MM.1S (cell line): Measurements from ENCODE around the gene PIMREG.

ENCODE experiments used
- DNase-seq: peaks from one replicate; pipeline ENCODE4 v3.0.0-alpha.2; 2015
- H2AFZ ChIP-seq: fragments of 300-600 bp; sonication (generic); 2 replicates; pipeline ENCODE4 v1.6.0; 2016; ENCODE audit warnings: antibody characterized with exemption, low read length
- H3F3A ChIP-seq: fragments of 300-600 bp; sonication (generic); 2 replicates; pipeline ENCODE4 v1.6.1; 2016; ENCODE audit warnings: mild to moderate bottlenecking, antibody characterized with exemption, low read length, moderate library complexity, mixed read lengths; ENCODE audit not compliant: insufficient read depth
- H3K27ac ChIP-seq: fragments of 300-600 bp; sonication (generic); 2 replicates; pipeline ENCODE4 v1.5.1; 2016; ENCODE audit warnings: mild to moderate bottlenecking, low read length
- H3K27me3 ChIP-seq: fragments of 300-600 bp; sonication (generic); replicated peaks from 2 replicates; pipeline ENCODE4 v1.6.0; 2016; ENCODE audit warnings: low read length; ENCODE audit not compliant: insufficient read depth
- H3K36me3 ChIP-seq: fragments of 300-600 bp; sonication (generic); replicated peaks from 2 replicates; pipeline ENCODE4 v1.6.1; 2016; ENCODE audit warnings: mild to moderate bottlenecking, low read length, mixed read lengths; ENCODE audit not compliant: insufficient read depth
- H3K4me1 ChIP-seq: fragments of 300-600 bp; sonication (generic); 2 replicates; pipeline ENCODE4 v1.6.1; 2016; ENCODE audit warnings: low read length, mixed read lengths
- H3K4me2 ChIP-seq: fragments of 300-600 bp; sonication (generic); 2 replicates; pipeline ENCODE4 v1.6.0; 2016; ENCODE audit warnings: low read depth, low read length
- H3K4me3 ChIP-seq: fragments of 300-600 bp; sonication (generic); 2 replicates; pipeline ENCODE4 v1.5.1; 2016; ENCODE audit warnings: low read length, mixed read lengths
- H3K79me2 ChIP-seq: fragments of 300-600 bp; sonication (generic); 2 replicates; pipeline ENCODE4 v1.6.1; 2016; ENCODE audit warnings: mixed run types, low read length, mixed read lengths
- H3K9ac ChIP-seq: fragments of 300-600 bp; sonication (generic); 2 replicates; pipeline ENCODE4 v1.6.1; 2016; ENCODE audit warnings: low read length, mixed read lengths
- H3K9me2 ChIP-seq: fragments of 300-600 bp; sonication (generic); replicated peaks from 2 replicates; pipeline ENCODE4 v1.6.1; 2016; ENCODE audit warnings: mild to moderate bottlenecking, low read length, mixed read lengths; ENCODE audit not compliant: insufficient read depth
- H3K9me3 ChIP-seq: fragments of 300-600 bp; sonication (generic); replicated peaks from 2 replicates; pipeline ENCODE4 v1.6.1; 2016; ENCODE audit warnings: mild to moderate bottlenecking, low read length, mixed read lengths; ENCODE audit not compliant: insufficient read depth
- H4K20me1 ChIP-seq: fragments of 300-600 bp; sonication (generic); 2 replicates; pipeline ENCODE4 v1.6.1; 2016; ENCODE audit warnings: mild to moderate bottlenecking, low read length, moderate library complexity, mixed read lengths; ENCODE audit not compliant: insufficient read depth
- EZH2 ChIP-seq: fragments of 300-600 bp; sonication (generic); optimal IDR thresholded peaks from 2 replicates; pipeline ENCODE3; 2017; ENCODE audit warnings: low read depth, mild to moderate bottlenecking, antibody characterized with exemption, low read length, mixed read lengths
- EZH2phosphoT487 ChIP-seq: fragments of 300-600 bp; sonication (generic); IDR thresholded peaks from 2 replicates; pipeline ENCODE4 v1.6.1; 2018; ENCODE audit warnings: antibody characterized with exemption, low read length
- TF ChIP-seq, protein P1 (sequence below): fragments of 300-600 bp; sonication (generic); IDR thresholded peaks from 2 replicates; pipeline ENCODE4 v1.5.1; 2016; ENCODE audit warnings: antibody characterized with exemption, low read length, mixed read lengths

PIMREG gene

DNA sequence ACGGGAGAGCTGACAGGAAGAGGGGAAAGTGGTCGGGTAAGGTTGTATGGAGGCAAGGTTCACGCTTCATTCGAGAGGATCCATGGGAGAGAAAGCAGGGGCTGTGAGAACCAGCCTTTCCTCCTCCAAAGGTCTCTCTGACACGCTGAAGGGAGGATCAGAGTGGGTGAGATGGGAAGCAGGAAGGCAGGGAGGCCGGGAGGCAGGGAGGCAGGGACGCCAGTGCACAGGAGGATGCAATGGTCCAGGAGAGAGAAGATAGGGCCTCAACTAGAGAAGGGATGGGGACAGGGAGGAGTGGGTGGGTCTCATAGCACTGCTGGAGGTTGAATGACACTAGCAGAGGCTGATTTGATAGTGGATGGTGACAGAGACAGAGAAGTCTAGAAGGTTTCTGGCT, 54.1 kb downstream of the PIMREG start:
- H3K27me3 ChIP-seq, result no peaks in the 10 kb centered on the region

DNA sequence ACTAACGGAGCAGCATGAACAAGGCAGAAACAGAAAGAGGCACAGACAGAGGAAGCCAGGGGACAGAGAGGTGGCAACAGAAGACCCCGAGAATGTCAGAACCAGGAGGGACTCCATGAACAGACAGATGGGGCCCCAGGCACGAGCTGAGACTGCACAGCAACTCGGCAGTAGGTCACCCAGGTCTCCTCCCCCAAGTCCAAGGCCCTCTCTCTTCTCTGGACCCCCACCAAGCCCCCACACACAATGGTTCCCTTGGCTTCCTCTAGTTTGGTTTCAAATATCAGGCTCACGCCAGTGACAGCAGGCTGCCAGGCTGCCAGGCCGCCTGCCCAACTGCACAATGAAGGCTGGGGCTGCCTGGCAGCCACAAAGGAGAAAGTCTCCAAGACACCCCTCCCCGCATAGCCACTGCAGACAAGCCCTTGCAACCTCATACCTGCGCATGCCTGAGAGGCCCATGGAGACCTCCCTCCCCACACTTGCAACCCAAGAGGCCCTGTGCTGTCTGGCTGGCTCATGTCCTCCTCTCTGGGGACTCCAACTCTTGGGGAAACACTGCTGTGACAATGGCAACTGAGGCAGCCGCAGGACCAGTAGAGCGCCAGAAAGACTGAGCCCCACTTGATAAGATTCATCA, 54.8 kb downstream of the PIMREG start:
- H3K4me1 ChIP-seq, result peaks cover 21% of the 10 kb centered on the region
- H3K4me3 ChIP-seq, result no peak overlapping the region
- no peak for DNase-seq
- no peaks in the 10 kb centered on the region for H3K36me3 ChIP-seq
- no peak overlapping the region for H2AFZ ChIP-seq
- H3K27me3 ChIP-seq, result no peaks in the 10 kb centered on the region
- peaks cover 8% of the 10 kb centered on the region for H3F3A ChIP-seq
- H3K79me2 ChIP-seq, result no peaks in the 10 kb centered on the region
- TF ChIP-seq, protein P1, sequence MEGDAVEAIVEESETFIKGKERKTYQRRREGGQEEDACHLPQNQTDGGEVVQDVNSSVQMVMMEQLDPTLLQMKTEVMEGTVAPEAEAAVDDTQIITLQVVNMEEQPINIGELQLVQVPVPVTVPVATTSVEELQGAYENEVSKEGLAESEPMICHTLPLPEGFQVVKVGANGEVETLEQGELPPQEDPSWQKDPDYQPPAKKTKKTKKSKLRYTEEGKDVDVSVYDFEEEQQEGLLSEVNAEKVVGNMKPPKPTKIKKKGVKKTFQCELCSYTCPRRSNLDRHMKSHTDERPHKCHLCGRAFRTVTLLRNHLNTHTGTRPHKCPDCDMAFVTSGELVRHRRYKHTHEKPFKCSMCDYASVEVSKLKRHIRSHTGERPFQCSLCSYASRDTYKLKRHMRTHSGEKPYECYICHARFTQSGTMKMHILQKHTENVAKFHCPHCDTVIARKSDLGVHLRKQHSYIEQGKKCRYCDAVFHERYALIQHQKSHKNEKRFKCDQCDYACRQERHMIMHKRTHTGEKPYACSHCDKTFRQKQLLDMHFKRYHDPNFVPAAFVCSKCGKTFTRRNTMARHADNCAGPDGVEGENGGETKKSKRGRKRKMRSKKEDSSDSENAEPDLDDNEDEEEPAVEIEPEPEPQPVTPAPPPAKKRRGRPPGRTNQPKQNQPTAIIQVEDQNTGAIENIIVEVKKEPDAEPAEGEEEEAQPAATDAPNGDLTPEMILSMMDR, result no peak
- TF ChIP-seq EZH2phosphoT487 (no peak), EZH2 (no peak)
- H3K9ac ChIP-seq, result no peak overlapping the region
- H4K20me1 ChIP-seq, result no peaks in the 10 kb centered on the region
- no peaks in the 10 kb centered on the region for H3K9me3 ChIP-seq
- no peak overlapping the region for H3K27ac ChIP-seq
- H3K9me2 ChIP-seq, result no peaks in the 10 kb centered on the region
- no peak overlapping the region for H3K4me2 ChIP-seq

More for the DNA sequence above, 54.1 kb downstream of the PIMREG start:
- Histone ChIP-seq H3K9me2 (no peaks in the 10 kb centered on the region), H3F3A (peaks cover 8% of the 10 kb centered on the region), H3K79me2 (no peaks in the 10 kb centered on the region), H3K27ac (no peak overlapping the region), H3K4me1 (peaks cover 21% of the 10 kb centered on the region), H3K9me3 (no peaks in the 10 kb centered on the region), H2AFZ (no peak overlapping the region), H3K9ac (no peak overlapping the region), H3K36me3 (no peaks in the 10 kb centered on the region), H3K4me2 (no peak overlapping the region), H3K4me3 (no peak overlapping the region), H4K20me1 (no peaks in the 10 kb centered on the region)
- TF ChIP-seq EZH2 (no peak), EZH2phosphoT487 (no peak)
- TF ChIP-seq, protein P1, result no peak
- DNase-seq, result no peak
